ENCODE results near the gene MSI2.
A peak's percentile ranks its signal among the peaks of the same experiment; 100 is the strongest.

The MSI2 gene

DNA sequence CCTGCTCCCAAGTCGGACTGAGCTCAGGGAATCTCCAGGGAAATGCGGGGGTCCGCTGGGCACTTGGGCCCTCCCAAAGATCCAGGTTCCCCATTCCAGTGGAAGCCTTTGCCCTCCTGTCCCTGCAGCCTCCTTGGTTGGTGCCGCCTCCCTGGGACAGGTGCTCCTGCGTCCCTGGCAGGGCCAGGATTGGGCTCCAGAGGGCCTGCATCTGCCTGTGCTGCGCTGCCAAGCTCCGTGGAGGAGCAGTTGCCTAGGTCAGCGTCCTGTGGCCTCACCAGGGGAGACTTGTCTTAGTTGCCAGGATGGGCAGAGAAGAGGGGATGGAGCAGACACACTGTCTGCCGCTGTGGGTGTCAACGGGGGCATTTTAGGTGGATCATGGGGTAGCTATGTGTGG, 67.1 kb downstream of the MSI2 start:
- no peak for DNase-seq

DNA sequence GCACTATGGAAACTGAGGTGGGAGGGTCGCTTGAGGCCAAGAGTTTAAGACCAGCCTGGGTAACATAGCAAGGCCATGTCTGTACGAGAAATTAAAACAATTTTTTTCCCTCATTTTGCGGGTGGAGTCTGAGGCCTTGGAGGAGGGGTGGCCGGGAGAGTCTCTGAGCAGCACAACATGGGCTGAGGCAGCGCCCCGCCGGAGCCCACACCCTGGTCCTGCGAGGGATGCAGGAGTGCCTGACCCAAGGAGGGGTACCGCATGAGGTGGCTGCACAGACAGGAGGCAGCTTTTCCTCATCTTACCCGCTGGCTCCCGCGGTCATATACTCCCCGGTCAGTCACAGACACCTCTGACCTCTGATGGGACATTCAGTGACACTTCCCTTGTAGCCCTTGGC, 67.7 kb downstream of the MSI2 start:
- no peak for DNase-seq

- DNase-seq, result no peak
These were observed 68.3 kb downstream of the MSI2 start for GRCh38 chr17:57324631-57325030.

GRCh38 chr17:57326336-57326735, 70.0 kb downstream of the MSI2 start:
- DNase-seq, result no peak

DNA sequence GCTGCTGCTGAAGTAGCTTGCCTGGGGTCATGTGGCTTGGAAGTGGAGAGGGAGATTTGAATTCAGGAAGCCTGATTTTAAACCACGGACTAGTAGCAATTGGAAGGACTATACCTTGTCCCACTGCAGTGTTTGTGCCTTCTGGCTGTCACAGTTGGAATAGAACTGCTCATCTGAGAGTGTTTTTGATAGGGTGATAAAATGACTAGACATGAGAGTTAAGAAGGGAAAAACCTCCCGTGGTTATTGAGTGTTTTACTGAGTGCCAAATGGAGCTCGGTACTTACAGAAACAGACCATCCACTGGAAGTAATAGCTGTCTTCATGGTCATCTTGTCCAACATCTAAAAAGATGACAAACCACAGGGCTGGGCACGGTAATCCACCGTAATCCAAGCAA, 70.4 kb downstream of the MSI2 start:
- DNase-seq, result no peak

DNA sequence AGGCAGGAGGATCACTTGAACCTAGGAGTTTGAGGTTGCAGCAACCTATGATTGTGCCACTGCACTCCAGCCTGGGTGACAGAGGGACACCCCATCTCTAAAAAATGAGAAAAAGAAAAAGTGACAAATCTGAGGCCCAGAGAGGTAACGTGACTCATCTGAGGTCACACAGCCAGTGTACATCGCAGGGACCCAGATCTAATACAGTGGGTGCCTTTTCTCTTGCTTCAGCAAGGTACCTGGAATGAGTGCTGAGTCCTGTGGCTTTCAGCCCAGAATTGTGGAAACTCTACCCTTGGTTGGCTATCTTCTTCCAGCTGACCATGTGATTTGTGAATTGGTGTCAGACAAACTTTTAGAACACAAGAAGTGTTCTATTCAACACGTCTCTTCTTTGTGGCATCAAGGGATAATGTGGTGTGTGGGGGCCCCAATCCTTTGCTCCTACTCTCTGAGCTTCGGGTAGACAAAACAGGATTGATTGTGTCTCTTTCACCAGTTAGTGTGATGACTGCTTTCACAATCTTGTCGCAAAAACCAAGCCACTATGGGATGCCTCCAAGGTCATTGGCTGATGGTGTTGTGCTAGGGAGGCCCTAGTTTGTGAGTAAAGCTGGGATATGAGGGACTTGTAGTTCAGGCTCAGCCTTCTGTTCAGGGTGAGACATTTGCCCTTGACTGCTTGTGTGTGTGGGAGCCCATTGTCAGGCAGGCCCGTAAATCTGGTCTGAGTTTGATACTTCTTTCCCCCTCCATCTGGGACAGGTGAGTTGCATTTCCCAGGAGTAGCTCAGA, 71.0 kb downstream of the MSI2 start:
- DNase-seq, result no peak

DNA sequence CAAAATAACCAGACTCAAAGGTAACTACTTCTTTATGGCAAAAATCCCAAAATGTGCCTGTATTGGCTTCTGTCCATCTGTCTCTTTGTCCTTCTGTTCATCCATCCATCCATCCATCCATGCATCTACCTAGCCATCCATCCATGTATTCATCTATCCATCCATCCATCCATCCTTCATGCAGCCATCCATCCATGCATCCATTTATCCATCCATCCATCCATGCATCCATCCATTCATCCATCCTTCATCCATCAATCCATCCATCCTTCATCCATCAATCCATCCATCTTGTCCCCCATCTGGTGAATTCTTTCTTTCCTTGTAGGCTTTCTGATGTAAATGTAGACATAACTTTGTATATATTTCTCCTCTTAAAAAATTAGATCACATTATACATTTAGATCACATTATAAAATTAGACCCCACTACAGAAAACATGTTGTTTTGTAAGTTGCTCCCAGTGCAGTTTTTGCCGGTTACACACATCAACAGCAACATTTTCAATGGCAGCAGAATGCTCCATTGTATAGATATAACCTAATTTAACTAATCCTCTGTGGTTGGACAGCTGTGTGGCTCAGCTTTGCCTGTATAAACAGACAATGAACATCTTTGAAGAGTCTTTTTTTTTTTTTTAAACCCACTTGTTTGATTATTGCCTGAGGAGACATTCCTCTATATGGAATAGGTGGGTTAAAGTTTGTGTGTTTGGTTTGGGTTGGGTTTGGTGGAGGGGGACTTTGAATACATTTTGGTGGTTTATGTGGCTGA, 72.0 kb downstream of the MSI2 start:
- DNase-seq, result no peak

DNA sequence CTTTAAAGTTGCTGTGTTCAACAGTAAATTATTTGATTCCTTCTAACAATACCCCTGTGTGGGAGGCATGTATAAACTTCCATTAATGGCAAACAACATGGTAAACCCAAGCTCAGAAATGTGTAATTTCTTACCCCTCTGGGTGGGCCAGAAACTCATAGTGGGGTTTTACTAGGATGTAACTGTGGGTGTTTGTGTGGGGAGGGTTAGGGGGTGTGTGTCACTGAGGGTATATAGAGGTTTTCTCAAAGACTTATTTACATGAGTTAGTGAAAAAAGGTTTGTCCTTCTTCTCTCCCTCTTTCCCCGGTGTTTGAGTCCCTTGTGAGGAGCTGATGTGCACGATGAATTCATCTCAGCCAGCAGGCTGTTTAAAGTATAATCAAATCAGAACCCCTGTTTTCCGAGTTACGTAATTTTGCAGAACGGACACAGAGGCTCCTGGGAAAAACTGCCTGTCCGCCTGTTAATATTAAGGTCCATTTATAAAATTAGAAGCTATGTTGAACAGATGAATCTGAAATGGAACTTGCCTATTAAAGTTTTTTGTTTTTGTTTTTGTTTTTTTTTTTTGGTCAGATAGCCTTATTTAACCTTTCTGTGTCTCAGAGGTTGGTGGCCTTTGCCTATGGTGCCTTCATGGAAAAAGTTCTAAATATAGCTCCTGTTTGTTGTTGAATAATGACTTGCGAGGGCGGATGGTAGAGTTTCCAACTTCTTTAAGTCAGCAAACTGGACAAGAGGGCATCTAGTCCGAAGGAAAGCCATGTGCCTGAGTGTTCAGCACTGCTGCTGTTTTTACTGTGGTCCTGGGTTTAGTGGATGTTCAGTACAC, 73.3 kb downstream of the MSI2 start:
- no peak for DNase-seq

- no peak for DNase-seq
These were observed 74.3 kb downstream of the MSI2 start for GRCh38 chr17:57330587-57330986.

DNA sequence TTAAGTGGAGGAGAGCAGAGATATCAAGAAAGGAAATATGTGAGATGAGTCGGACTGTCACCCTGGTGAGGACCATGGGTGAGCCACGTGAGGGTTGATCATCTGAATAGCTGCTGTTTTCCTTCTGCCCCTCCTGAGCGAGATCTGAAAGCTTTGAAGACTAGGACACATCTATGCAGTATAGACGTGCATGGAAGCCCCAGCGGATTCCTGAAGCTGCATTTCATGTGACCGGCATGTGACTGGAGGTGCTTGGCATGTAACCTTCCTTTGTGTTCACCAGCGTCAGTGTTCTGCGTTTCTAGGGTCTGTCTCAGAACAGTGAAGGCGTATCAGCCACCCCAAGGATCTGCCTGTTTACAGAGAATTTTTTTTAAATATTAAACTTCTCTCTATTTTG, 75.1 kb downstream of the MSI2 start:
- DNase-seq, result no peak

DNA sequence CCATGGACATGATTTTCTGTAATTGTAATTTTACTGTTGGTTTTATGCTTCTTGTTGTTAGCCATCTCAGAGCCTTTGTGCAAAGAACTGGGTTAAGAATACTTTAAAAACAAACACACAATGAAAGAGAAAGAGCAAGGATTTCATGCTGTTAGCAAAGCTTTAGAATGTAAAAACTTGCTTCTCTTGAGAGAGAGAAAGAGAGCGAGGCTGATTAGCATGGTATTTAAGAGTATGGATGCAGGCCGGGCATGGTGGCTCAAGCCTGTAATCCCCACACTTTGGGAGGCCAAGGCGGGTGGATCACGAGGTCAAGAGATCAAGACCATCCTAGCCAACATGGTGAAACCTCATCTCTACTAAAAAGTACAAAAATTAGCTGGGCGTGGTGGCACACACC, 76.2 kb downstream of the MSI2 start:
- DNase-seq, result no peak

- DNase-seq, result no peak
These were observed 79.0 kb downstream of the MSI2 start for GRCh38 chr17:57335195-57335792.

DNA sequence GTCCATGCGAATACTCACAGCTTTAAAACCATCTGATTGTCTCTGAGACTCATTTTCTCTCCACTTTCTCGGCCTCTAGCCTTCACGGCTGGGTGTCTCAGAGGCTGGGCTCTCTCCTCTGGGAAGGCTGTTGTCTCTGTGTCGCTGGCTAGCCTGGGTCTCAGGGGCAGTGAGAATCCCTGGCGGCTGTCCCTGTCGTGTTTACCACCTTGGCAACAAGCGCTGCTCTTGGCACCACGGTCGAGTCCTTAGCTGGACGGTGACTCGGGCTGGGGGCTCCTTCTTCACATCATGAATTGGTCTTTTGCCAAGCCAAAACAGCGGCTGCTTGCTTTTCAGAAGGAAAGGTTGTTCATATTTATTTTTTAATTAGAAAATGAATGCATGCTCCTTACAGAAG, 81.1 kb downstream of the MSI2 start:
- DNase-seq, result no peak

GRCh38 chr17:57338257-57338914, 82.1 kb downstream of the MSI2 start:
- DNase-seq, result peak; percentile 40

DNA sequence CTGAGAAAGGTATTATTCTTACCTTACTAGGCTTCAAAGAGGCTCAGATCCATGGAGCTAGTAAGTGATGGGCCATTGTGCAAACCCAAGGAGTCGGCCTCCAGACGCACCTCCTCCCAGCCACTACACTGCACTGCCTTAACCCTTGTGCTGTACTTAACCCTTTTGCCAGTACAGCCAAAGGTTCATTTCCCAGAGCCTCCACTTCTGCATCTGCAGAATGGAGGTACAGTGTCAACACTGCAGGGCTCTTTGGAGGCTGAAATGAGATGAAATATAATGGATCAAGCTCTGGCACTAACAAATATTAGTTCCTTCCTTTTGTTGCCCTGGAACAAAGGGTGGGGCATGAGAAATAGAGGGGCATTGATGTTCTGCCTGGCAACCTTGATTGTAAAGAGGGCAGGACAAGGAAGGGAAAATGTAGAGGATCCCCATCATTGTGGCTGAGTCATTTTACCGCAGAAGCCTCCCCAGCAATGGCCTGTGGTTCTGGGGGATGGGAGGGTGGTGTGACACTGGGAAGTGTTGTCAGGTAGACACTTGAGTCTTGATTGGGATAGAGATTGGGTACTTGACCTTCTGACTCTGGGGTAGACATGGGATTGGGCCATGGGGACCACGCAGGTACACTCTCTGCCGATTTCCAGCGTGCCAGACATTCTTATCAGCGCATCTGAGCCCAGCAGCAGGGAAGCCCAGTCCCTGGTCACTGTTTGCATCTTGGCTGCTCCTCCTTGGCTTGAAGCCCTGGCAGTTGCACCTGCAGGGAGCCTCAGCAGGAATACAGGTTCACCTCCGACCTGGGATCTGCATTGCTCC, 84.0 kb downstream of the MSI2 start:
- peak; percentile 22 for DNase-seq

DNA sequence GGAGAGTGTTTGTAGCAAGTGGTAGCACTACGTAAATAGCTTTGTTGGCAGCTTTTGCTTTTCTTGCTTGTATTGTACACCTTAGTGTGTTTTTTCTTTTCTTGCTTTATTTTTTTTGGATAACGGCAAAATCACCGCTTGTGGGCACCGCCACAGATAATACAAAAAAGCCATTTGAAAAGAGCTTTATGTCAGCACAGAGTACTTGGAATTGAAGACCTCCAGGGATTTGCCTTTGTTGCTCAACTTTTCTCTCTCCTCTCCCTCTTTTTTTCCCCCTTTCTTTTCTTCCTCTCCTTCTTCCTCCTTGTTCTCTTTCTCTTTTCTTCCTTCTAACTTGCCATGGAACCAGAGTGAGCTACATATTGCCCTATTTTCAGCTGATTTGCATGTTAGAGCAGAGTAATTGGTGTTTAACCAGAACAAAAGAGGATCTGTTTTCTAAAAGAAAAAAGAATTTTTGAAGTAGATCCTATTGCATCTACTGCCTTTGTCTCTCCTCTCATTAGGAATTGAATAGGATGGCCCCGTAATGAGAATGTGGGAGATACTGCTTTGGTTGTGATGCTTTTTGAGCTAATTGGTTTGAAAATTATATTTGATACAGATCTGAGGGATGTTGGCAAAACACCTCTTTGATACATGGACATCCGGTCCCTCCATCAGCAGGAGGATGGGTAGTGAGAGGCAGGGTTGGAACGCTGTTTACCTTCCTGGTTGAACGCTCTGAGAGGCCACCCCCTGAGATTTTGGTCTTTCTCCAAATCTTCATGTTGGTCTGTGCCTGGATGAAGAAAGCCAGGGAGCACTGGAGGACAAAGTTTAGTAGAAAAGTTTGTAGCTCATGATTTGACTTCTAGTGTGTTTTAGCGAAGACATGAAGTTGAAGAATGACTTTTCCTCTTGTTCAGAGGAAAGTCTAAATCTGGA, 85.6 kb downstream of the MSI2 start:
- no peak for DNase-seq

DNA sequence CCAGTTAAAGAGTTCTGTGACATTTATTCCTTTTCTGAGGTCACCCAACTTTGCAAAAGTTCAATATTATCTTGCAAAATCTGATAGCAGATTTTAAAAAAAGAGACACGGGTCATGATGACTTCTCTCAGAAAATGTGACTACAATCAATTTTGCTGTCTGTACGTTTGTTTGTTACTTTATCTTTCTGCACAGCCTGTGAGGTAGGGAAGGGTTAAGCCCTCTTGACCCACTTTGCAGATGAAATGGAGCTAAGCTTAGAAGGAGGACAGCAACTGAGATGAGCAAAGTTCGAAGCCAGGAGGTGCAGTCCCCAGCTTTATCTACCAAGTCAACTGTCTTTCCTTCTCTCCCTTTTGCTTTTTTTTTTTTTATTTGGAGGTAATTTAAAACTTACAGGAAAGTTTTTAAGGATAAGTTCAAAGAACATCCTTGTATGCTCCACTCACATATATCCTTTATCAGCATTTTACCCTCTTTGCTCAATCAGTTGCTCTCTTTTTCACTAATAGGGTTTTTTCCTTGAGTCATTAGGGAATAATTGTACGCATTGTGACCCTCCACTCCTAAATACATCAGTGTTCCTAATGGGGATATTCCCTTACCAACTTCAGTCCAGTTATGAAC, 86.8 kb downstream of the MSI2 start:
- peak; percentile 19 for DNase-seq

- no peak for DNase-seq
These were observed 87.4 kb downstream of the MSI2 start for GRCh38 chr17:57343717-57344116.

DNA sequence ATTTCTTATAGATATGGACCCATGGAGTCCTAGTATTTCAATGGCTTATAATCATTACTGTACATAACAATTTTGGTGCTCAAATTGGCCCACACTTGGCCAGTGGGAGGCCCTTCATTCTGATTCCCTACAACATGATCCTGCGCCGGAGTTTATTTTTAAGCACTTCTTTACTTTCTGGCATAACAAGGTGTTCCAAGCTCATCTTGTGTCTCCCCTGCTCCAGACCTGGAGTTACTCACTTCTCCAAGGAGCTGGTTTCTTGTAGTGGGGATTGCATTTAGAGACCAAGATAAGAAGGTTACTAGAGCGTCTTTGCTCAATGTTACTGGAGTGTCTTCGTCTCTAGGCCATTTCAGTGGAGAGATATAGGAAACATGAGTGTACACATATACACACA, 87.9 kb downstream of the MSI2 start:
- no peak for DNase-seq

Measured in hematopoietic multipotent progenitor cell treated with erythropoietin and hydrocortisone succinate and interleukin-3 and kit ligand, for 8 days (in vitro differentiated cells).